HCT116 (cell line): ENCODE results near the gene SIRT7. TPM values are rescaled to one million over a fixed set of nuclear protein-coding genes. Genes with fewer than 3 reads are reported as not detected.

Experiments
- ATAC-seq: fragments of 200-7000 bp; cut with Tn5 transposase; 2 replicates; pipeline ENCODE4 v1.9.1; 2020; ENCODE audit warnings: mild to moderate bottlenecking, moderate library complexity
- BruUV-seq: library from RNA; stranded (reverse); fragments of 400-500 nt; replicated peaks from 2 replicates; lab custom pipeline; 2021; lab: Mats Ljungman, UMichigan
- CTCF ChIA-PET: fragments of 300-600 bp; sonication (Branson Sonifier 250); formaldehyde crosslinking; loops from one replicate; lab custom pipeline; 2021; ENCODE audit warnings: antibody characterized with exemption; lab: Charles Lee
- POLR2A ChIA-PET: fragments of 300-600, 350-600 bp; sonication (Branson Sonifier 250); formaldehyde crosslinking; loops from one replicate; lab custom pipeline; 2021; ENCODE audit warnings: antibody characterized with exemption; lab: Charles Lee
- RAD21 ChIA-PET, 2 experiments: fragments of 300-600 bp; sonication (Branson Sonifier 250); formaldehyde crosslinking; loops; one replicate each; lab custom pipeline; 2023; ENCODE audit warnings: low total read pairs in 2 of 2; ENCODE audit not compliant: uncharacterized antibody in 2 of 2, unreplicated experiment in 2 of 2, low non-redundant PET in 1 of 2; lab: Charles Lee
- DNase-seq: peaks from one replicate; pipeline ENCODE4 v3.0.0-alpha.2; 2010; ENCODE audit warnings: low read depth, low spot score
- H2AFZ ChIP-seq: fragments of 200-600 bp; shearing (Covaris generic), sonication (generic); 2 replicates; pipeline ENCODE4 v1.6.1; 2017; ENCODE audit warnings: low read depth, mixed run types, mixed read lengths, antibody characterized with exemption, low read length; ENCODE audit not compliant: poor library complexity, severe bottlenecking
- H3K27ac ChIP-seq: 2 replicates; pipeline ENCODE4 v1.5.1; 2012; ENCODE audit warnings: low read depth, low read length
- H3K27me3 ChIP-seq: fragments of 200-600 bp; sonication (generic); 2 replicates; pipeline ENCODE4 v1.6.1; 2016; ENCODE audit warnings: mixed run types, low read length, mixed read lengths; ENCODE audit not compliant: insufficient read depth
- H3K36me3 ChIP-seq, 2 experiments: fragments of 200-500 bp in 1 of 2; fragments of 200-600 bp in 1 of 2; sonication (Bioruptor generic) in 1 of 2; sonication (generic) in 1 of 2; 2 replicates each; pipeline versions ENCODE4 v1.5.1 to v1.6.1; 2014 to 2016; ENCODE audit warnings: low read length in 2 of 2, inconsistent platforms in 1 of 2, mixed read lengths in 1 of 2, mixed run types in 1 of 2; ENCODE audit not compliant: insufficient read depth in 2 of 2, control insufficient read depth in 1 of 2
- H3K4me1 ChIP-seq, 2 experiments: fragments of 200-600 bp in 1 of 2; sonication (generic) in 1 of 2; 2 replicates each; pipeline versions ENCODE4 v1.5.1 to v1.6.1; 2012 to 2017; ENCODE audit warnings: low read length in 2 of 2, inconsistent platforms in 1 of 2, mild to moderate bottlenecking in 1 of 2, mixed read lengths in 1 of 2, mixed run types in 1 of 2, moderate library complexity in 1 of 2; ENCODE audit not compliant: insufficient read depth in 2 of 2, control insufficient read depth in 1 of 2
- H3K4me2 ChIP-seq: fragments of 200-600 bp; sonication (generic); 2 replicates; pipeline ENCODE4 v1.6.1; 2017; ENCODE audit warnings: mixed run types, low read length, mixed read lengths
- H3K4me3 ChIP-seq, 2 experiments: fragments of 200-600 bp in 1 of 2; sonication (generic) in 1 of 2; replicated peaks in 1 of 2; 2 replicates each; pipeline ENCODE4 v1.5.1; 2011 to 2016; ENCODE audit warnings: low read length in 2 of 2, control low read depth in 1 of 2, low read depth in 1 of 2, mild to moderate bottlenecking in 1 of 2, mixed read lengths in 1 of 2, mixed run types in 1 of 2
- H3K79me2 ChIP-seq: fragments of 200-600 bp; sonication (generic); 2 replicates; pipeline ENCODE4 v1.6.1; 2017; ENCODE audit warnings: mild to moderate bottlenecking, mixed run types, low read length, moderate library complexity, mixed read lengths; ENCODE audit not compliant: insufficient read depth
- H3K9ac ChIP-seq: fragments of 200-600 bp; sonication (generic); 2 replicates; pipeline ENCODE4 v1.6.1; 2016; ENCODE audit warnings: low read length, mixed read lengths
- H3K9me2 ChIP-seq: fragments of 200-600 bp; sonication (generic), shearing (Covaris generic); 2 replicates; pipeline ENCODE4 v1.6.1; 2017; ENCODE audit warnings: mixed run types, mild to moderate bottlenecking, moderate library complexity; ENCODE audit not compliant: insufficient read depth
- H3K9me3 ChIP-seq, 2 experiments: fragments of 200-500 bp in 1 of 2; fragments of 200-600 bp in 1 of 2; sonication (Bioruptor generic) in 1 of 2; sonication (generic) in 1 of 2; 2 replicates each; pipeline ENCODE4 v1.6.1; 2014 to 2017; ENCODE audit warnings: low read length in 2 of 2, mixed read lengths in 2 of 2, inconsistent platforms in 1 of 2, low read depth in 1 of 2, mild to moderate bottlenecking in 1 of 2, mixed run types in 1 of 2, moderate library complexity in 1 of 2; ENCODE audit not compliant: control insufficient read depth in 1 of 2, insufficient read depth in 1 of 2
- H4K20me1 ChIP-seq: fragments of 200-600 bp; sonication (generic), shearing (Covaris generic); 2 replicates; pipeline ENCODE4 v1.6.1; 2017; ENCODE audit warnings: mixed run types, mild to moderate bottlenecking, moderate library complexity; ENCODE audit not compliant: insufficient read depth
- CBX3 ChIP-seq: IDR thresholded peaks from 2 replicates; pipeline ENCODE4 v1.6.1; 2012; ENCODE audit warnings: low read depth
- CEBPB ChIP-seq: IDR thresholded peaks from 2 replicates; pipeline ENCODE4 v1.6.1; 2012; ENCODE audit warnings: low read depth
- EGR1 ChIP-seq: IDR thresholded peaks from 2 replicates; pipeline ENCODE4 v1.6.1; 2012; ENCODE audit warnings: low read depth
- ELF1 ChIP-seq: IDR thresholded peaks from 2 replicates; pipeline ENCODE4 v1.6.1; 2012; ENCODE audit warnings: low read depth, borderline replicate concordance
- EZH2 ChIP-seq: fragments of 200-600 bp; sonication (generic); IDR thresholded peaks from 2 replicates; pipeline ENCODE4 v1.6.1; 2017; ENCODE audit warnings: antibody characterized with exemption, mixed run types
- EZH2phosphoT487 ChIP-seq: fragments of 200-600 bp; IDR thresholded peaks from 2 replicates; pipeline ENCODE4 v1.6.1; 2018; ENCODE audit warnings: antibody characterized with exemption, borderline replicate concordance
- FOSL1 ChIP-seq: IDR thresholded peaks from 2 replicates; pipeline ENCODE4 v1.6.1; 2012; ENCODE audit warnings: low read depth
- JUND ChIP-seq: IDR thresholded peaks from 2 replicates; pipeline ENCODE4 v1.6.1; 2012
- POLR2A ChIP-seq: IDR thresholded peaks from 2 replicates; pipeline ENCODE4 v1.7.0; 2011; ENCODE audit warnings: borderline replicate concordance; ENCODE audit not compliant: insufficient read depth, insufficient read length; ENCODE audit errors: extremely low read depth
- RAD21 ChIP-seq: IDR thresholded peaks from 2 replicates; pipeline ENCODE4 v1.6.1; 2012; ENCODE audit warnings: low read depth, mild to moderate bottlenecking
- SIN3A ChIP-seq: IDR thresholded peaks from 2 replicates; pipeline ENCODE4 v1.6.1; 2012; ENCODE audit warnings: low read depth
- SP1 ChIP-seq: IDR thresholded peaks from 2 replicates; pipeline ENCODE4 v1.6.1; 2012; ENCODE audit warnings: low read depth
- SRF ChIP-seq: IDR thresholded peaks from 2 replicates; pipeline ENCODE4 v1.6.1; 2012; ENCODE audit warnings: low read depth
- TCF7L2 ChIP-seq: IDR thresholded peaks from 2 replicates; pipeline ENCODE4 v1.7.0; 2011; ENCODE audit warnings: borderline replicate concordance, inconsistent platforms; ENCODE audit not compliant: insufficient read depth, insufficient read length; ENCODE audit errors: extremely low read depth
- YY1 ChIP-seq: IDR thresholded peaks from 2 replicates; pipeline ENCODE4 v1.6.1; 2011; ENCODE audit warnings: low read length, low read depth, moderate library complexity, mild to moderate bottlenecking; ENCODE audit not compliant: insufficient replicate concordance; ENCODE audit errors: extremely low read depth
- ZFX ChIP-seq: fragments of 450-650 bp; IDR thresholded peaks from 2 replicates; pipeline ENCODE4 v1.6.1; 2017
- intact Hi-C: fragments of 100-400 bp; cut with micrococcal nuclease; formaldehyde crosslinking; loops from 2 replicates; pipeline ENCODE4 v1.10.0; 2022
- total RNA-seq: library from RNA; stranded (reverse); gene quantifications from one replicate; pipeline ENCODE4 v1.2.1, GENCODE V29; 2021; ENCODE audit not compliant: unreplicated experiment
- TF ChIP-seq, protein P1 (sequence below): IDR thresholded peaks from 2 replicates; pipeline ENCODE4 v1.6.1; 2011; ENCODE audit warnings: mild to moderate bottlenecking, low read length, moderate library complexity; ENCODE audit not compliant: insufficient replicate concordance; ENCODE audit errors: extremely low read depth
- TF ChIP-seq, protein P2 (sequence below): IDR thresholded peaks from 2 replicates; pipeline ENCODE4 v1.6.1; 2012
- TF ChIP-seq, protein P3 (sequence below): IDR thresholded peaks from 2 replicates; pipeline ENCODE4 v1.6.1; 2012
- TF ChIP-seq, protein P4 (sequence below): IDR thresholded peaks from 2 replicates; pipeline ENCODE4 v1.6.1; 2012; ENCODE audit warnings: low read depth

Gene SIRT7
- total RNA-seq, 1 experiment from 2014 or later, result 62.6 TPM

DNA sequence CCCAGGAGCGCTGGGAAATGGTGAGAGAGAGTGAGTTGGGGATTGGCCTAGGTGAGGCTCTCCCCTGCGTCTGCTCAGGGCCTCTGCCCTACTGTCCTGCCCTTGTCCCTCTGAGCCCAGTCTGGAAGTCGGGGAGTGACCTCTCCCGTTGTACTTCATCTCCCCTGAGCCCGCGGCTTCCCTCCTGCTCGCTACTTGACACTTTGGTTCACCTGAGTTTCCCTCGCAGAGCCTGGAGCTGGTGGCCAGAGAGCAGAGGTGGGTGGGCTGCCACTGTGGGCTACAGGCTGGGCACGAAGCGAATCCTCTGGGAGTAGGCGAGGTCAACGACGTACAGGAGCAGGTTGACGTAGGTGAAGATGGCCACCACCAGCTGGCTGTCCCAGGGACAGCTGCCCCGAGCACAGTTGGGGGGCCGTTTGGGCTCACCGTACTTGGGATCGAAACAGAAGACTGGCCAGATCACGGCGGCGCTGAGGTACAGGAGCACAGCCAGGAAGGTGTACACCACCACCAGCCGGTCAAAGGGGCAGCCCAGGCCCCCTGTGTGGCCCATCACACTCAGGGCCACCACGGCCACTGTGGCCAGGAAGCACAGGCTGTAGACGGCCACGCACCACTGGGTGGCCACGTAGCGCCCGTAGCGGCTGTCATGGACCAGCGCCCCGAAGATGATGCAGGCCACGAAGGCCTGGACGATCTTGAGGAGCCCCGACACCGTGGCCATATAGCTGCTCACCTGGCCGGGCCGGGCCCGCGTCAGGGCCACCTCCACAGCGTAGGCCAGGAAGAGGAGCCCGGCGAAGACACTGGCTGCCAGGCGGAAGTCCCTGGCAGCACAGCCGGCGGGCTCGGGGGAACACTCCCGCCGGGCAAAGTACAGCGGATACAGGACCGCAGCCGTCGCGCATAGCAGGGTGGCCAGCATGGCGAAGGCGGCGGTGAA, 22.8 kb upstream of the SIRT7 start:
- no TSS peak for BruUV-seq
- intact Hi-C loops, result no loop called here
- Histone ChIP-seq H3K9ac (no peak overlapping the region), H3K27ac (no peak overlapping the region), H3K9me3 (no peaks in the 10 kb centered on the region), H3K36me3 (peaks cover 0 to 1% of the 10 kb centered on the region in 2 experiments; a peak in 1 of 4 replicates), H2AFZ (no peak overlapping the region), H3K4me1 (peaks cover 4 to 20% of the 10 kb centered on the region in 2 experiments; a peak in 3 of 4 replicates), H4K20me1 (no peaks in the 10 kb centered on the region), H3K79me2 (peaks cover 9% of the 10 kb centered on the region), H3K9me2 (no peaks in the 10 kb centered on the region), H3K4me2 (no peak overlapping the region), H3K4me3 (no peak overlapping the region), H3K27me3 (no peaks in the 10 kb centered on the region)
- ChIA-PET RAD21 (no interaction called here), CTCF (no interaction called here), POLR2A (no interaction called here)
- no peak for TF ChIP-seq POLR2A
- TF ChIP-seq TCF7L2, result no peak
- no peak for TF ChIP-seq EZH2phosphoT487
- TF ChIP-seq, protein P1, sequence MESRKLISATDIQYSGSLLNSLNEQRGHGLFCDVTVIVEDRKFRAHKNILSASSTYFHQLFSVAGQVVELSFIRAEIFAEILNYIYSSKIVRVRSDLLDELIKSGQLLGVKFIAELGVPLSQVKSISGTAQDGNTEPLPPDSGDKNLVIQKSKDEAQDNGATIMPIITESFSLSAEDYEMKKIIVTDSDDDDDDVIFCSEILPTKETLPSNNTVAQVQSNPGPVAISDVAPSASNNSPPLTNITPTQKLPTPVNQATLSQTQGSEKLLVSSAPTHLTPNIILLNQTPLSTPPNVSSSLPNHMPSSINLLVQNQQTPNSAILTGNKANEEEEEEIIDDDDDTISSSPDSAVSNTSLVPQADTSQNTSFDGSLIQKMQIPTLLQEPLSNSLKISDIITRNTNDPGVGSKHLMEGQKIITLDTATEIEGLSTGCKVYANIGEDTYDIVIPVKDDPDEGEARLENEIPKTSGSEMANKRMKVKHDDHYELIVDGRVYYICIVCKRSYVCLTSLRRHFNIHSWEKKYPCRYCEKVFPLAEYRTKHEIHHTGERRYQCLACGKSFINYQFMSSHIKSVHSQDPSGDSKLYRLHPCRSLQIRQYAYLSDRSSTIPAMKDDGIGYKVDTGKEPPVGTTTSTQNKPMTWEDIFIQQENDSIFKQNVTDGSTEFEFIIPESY, result no peak
- TF ChIP-seq ELF1, result no peak
- no peak for TF ChIP-seq YY1
- TF ChIP-seq, protein P2, sequence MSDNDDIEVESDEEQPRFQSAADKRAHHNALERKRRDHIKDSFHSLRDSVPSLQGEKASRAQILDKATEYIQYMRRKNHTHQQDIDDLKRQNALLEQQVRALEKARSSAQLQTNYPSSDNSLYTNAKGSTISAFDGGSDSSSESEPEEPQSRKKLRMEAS, result no peak
- TF ChIP-seq SP1, result no peak
- TF ChIP-seq EGR1, result no peak
- TF ChIP-seq ZFX, result no peak
- no peak for TF ChIP-seq FOSL1
- TF ChIP-seq CBX3, result no peak
- TF ChIP-seq, protein P3, sequence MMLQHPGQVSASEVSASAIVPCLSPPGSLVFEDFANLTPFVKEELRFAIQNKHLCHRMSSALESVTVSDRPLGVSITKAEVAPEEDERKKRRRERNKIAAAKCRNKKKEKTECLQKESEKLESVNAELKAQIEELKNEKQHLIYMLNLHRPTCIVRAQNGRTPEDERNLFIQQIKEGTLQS, result no peak
- TF ChIP-seq CEBPB, result no peak
- TF ChIP-seq JUND, result no peak
- TF ChIP-seq EZH2, result no peak
- no peak for TF ChIP-seq SIN3A
- TF ChIP-seq SRF, result no peak
- no peak for TF ChIP-seq RAD21
- TF ChIP-seq, protein P4, sequence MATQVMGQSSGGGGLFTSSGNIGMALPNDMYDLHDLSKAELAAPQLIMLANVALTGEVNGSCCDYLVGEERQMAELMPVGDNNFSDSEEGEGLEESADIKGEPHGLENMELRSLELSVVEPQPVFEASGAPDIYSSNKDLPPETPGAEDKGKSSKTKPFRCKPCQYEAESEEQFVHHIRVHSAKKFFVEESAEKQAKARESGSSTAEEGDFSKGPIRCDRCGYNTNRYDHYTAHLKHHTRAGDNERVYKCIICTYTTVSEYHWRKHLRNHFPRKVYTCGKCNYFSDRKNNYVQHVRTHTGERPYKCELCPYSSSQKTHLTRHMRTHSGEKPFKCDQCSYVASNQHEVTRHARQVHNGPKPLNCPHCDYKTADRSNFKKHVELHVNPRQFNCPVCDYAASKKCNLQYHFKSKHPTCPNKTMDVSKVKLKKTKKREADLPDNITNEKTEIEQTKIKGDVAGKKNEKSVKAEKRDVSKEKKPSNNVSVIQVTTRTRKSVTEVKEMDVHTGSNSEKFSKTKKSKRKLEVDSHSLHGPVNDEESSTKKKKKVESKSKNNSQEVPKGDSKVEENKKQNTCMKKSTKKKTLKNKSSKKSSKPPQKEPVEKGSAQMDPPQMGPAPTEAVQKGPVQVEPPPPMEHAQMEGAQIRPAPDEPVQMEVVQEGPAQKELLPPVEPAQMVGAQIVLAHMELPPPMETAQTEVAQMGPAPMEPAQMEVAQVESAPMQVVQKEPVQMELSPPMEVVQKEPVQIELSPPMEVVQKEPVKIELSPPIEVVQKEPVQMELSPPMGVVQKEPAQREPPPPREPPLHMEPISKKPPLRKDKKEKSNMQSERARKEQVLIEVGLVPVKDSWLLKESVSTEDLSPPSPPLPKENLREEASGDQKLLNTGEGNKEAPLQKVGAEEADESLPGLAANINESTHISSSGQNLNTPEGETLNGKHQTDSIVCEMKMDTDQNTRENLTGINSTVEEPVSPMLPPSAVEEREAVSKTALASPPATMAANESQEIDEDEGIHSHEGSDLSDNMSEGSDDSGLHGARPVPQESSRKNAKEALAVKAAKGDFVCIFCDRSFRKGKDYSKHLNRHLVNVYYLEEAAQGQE, result no peak
- no peak for DNase-seq
- ATAC-seq, result no peak
